K562 treated with DMSO at 1 percent for 12 hours (cell line): Measurements from ENCODE around the gene LRRN1. TPM values are rescaled to one million over a fixed set of nuclear protein-coding genes. Genes with fewer than 3 reads are reported as not detected.

Experiments used
- total RNA-seq: library from RNA; unstranded; fragments of 300-600 nt; gene quantifications from 2 replicates; pipeline ENCODE4 v1.2.3, GENCODE V29; 2022; ENCODE audit not compliant: insufficient read depth

The LRRN1 gene
- not detected in 2 replicates for total RNA-seq

GRCh38 chr3:3799173-3800079 lies at the start of gene LRRN1:
Gene LRRN1, plus strand, starts transcription at chr3:3799431. Its CDS starts 45,211 bp downstream, at chr3:3844642.

